Epithelial cell of proximal tubule (primary cell): ENCODE data around the gene GAK. TPM values are rescaled to one million over a fixed set of nuclear protein-coding genes. Genes with fewer than 3 reads are reported as not detected.

ENCODE experiments used
- DNase-seq: peaks from one replicate; pipeline ENCODE4 v3.0.0-alpha.2; 2011; ENCODE audit warnings: low read depth
- H3K4me3 ChIP-seq: 2 replicates; pipeline ENCODE4 v1.5.1; 2011; ENCODE audit warnings: low read depth, mild to moderate bottlenecking, low read length
- total RNA-seq: library from RNA; depleted of rRNA; stranded (reverse); fragments of >200 nt; gene quantifications from 2 replicates; pipeline ENCODE4 v1.2.3, GENCODE V29; 2015
- TF ChIP-seq, protein P1 (sequence below): conservative IDR thresholded peaks from 2 replicates; pipeline ENCODE4 v1.5.1; 2012; ENCODE audit warnings: low read depth, mild to moderate bottlenecking, low read length

Gene GAK
- total RNA-seq, 1 donor from 2014 or later = 123 TPM

DNA sequence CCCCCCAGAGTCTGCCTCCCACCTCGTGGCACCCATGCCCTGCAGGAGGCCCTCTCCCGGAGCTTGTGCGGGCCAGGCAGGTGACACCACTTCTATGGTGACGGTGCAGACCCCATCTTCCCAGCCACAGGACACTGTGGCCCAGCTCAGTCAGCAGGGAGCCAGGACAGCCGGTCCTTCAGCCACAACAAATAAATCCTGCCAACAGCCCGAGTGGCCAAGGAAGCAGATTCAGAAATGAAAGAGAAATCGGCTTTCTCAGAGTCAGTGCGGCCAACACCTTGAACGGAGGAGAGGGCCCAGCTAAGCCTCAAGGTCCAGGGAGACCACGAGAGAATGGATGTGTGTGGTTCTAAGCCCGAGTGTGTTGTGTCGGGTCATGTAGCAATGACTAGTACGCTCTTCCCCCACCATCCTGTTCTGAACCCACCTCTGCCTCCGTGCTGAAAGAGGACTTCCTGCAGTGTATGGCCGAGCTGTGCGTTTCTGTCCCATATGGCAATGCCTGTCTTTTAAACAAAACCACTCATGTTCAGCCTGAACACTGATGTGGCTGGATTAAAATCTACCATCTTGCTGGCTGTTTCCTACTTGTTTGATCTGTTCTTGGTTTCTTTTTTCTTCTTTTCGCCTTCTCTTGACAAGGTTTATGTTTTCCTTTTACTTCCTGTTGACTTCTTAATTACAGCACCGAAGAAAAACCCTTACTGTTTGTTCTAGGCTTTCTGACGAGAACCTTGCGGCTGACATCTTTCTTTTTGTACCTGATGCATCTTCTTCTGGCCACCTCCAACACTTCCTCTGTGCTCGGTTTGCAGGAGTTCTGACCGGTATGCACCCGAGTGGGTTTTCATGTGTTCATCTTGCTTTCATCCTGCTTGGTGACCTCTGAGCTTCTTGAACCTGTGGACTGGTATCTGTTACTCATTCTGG, 53.1 kb downstream of the GAK start:
- H3K4me3 ChIP-seq = no peak overlapping the region
- TF ChIP-seq, protein P1, sequence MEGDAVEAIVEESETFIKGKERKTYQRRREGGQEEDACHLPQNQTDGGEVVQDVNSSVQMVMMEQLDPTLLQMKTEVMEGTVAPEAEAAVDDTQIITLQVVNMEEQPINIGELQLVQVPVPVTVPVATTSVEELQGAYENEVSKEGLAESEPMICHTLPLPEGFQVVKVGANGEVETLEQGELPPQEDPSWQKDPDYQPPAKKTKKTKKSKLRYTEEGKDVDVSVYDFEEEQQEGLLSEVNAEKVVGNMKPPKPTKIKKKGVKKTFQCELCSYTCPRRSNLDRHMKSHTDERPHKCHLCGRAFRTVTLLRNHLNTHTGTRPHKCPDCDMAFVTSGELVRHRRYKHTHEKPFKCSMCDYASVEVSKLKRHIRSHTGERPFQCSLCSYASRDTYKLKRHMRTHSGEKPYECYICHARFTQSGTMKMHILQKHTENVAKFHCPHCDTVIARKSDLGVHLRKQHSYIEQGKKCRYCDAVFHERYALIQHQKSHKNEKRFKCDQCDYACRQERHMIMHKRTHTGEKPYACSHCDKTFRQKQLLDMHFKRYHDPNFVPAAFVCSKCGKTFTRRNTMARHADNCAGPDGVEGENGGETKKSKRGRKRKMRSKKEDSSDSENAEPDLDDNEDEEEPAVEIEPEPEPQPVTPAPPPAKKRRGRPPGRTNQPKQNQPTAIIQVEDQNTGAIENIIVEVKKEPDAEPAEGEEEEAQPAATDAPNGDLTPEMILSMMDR = no peak
- DNase-seq = no peak

DNA sequence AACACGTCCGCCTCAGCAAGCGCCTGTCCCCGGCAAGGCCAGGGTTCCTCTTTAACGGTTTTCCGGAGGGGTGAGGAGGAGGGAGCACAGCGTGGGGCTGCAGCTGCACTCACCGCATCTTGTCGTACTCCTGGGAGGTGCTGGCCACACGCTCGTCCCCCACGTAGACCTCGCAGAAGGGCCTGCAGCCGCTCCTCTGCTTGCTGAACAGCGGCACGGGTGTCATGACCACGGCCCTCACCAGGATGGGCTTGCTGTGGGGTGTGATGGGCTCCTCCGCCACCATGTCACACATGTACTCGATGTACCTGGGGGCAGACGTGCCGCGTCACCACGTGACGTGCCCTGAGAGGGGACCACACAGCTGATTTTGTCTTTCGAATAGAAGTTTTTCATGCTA, 54.6 kb downstream of the GAK start:
- no peak for DNase-seq
- TF ChIP-seq, protein P1 = no peak
- H3K4me3 ChIP-seq = no peak overlapping the region

DNA sequence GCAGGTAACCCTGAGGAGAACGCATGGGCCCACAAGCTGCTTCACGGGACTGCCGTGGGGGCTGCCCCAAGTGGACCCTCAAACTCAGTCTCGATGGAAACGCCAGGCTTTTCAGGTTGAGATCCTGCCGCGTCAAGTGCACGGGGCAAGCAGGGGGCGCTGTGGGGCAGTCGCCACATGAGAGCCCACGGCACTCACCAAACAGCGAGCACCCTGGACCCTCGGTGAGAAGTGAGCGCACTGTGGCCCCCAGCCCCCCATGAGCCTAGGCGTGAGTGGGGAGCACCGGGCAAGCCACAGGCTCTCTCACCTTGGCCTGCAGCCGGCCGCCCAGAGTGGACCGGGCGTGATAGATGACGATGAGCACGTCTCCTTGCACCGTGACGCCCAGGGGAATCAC, 55.3 kb downstream of the GAK start:
- H3K4me3 ChIP-seq = no peak overlapping the region
- TF ChIP-seq, protein P1 = peak; percentile 34
- no peak for DNase-seq

DNA sequence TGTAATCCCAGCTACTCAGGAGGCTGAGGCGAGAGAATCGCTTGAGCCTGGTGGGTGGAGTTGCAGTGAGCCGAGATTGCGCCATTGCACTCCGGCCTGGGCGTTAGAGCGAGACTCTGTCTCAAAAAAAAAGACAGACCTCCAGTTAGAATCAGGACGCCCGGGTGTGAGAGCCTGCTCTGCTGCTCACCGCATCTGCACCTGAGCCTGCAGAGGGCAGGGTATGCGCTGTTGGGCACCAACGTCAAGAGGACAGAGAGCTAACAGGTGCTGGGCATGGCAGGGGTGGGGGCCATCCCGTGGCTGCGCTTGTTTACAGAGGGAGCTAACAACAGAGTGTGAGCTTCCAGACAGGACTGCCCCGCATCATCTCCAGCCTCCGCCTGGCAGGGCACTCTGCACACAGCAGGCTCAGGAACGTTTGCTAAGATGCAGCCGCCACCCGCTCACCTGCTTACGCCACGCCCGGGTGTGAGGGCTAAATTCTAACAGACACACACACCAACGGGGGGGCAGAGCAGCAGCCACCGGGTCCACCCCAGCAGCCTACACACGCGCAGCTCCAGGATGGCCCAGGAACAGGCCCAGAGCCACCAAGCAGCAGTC, 56.2 kb downstream of the GAK start:
- DNase-seq = no peak
- no peak overlapping the region for H3K4me3 ChIP-seq
- TF ChIP-seq, protein P1 = no peak

DNA sequence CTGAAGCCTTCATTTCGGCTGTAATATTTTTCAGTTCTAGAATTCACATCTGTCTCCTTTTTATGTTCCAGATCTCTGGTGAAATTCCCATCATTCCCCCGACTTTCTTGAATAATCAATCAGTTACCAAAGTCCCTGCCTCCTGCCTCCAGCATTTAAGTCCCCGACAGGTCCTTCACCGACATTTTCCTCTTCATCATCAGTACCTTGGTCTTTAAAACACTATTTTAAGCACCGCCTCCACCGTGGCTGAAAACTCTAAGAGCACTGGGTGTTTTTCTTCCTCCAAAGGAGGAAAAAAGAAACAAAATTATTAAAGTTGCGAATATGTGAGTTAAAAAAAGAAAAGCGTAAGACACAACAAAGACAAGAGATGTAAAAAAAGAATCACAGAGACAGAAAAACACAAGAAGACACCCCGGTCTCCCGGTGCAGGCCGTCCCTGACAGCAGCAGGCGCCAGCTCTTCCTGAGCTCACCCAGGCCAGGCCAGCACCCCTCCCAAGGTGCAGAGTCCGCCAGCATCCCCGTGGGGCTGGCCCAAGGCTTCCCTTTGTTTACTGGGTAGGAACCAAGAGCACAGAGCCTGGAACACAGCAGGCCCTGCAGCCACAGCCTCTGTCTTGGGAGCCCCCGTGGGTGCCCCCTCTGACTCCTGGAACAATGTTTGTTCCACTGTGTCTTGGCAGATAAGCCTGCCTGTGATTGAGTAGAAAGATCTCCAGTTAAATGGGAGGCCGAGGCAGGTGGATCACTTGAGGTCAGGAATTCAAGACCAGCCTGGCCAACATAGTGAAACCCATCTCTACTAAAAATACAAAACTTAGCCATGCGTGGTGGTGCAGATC, 56.9 kb downstream of the GAK start:
- H3K4me3 ChIP-seq = no peak overlapping the region
- TF ChIP-seq, protein P1 = no peak
- DNase-seq = no peak

DNA sequence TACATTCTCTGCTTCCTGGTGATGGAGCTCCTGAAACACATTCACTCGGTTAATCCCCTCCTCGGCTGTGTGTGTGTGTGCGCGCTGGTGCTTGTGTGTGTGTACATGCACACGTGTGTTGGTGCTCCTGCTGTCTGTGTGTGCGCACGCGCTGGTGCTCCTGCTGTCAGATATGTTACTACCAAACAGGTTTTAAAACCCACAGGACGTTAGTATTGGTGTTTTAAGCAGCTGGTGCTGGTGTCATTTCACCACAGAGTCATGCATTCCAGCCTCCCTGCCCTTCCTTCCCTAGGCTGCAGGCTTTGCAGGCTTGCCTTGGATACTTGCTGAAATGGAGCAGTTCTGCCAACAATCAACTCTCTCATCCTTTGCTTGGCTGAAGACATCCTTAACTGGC, 58.1 kb downstream of the GAK start:
- no peak overlapping the region for H3K4me3 ChIP-seq
- no peak for DNase-seq
- TF ChIP-seq, protein P1 = no peak
